ENCODE data around the gene AMBRA1.

DNA sequence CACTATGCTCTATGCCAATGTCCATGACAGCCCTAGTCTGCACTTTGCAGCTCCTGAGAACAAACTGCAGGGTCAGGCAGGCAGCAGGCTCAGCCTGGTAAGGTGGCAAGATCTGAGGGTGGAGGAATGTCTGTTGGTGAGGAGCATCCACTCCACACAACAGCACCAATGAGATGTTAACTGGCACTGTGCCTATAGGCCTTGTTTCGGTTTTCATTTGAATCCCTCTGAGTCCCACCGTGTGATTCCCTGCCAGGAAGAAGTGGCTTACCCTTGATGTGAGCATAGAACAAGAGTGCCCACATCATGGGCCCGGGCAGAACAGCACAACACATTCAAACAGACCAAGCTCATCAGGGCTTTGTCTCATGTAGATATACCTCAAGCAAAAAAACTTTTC lies 158.1 kb downstream of the AMBRA1 start:
- TF ChIP-seq BCL11A (IDR thresholded peaks at IDR 0.05; ENCODE audit: low read depth in 2 of 2, low read length in 2 of 2), result no peak
- TF ChIP-seq, protein P1, sequence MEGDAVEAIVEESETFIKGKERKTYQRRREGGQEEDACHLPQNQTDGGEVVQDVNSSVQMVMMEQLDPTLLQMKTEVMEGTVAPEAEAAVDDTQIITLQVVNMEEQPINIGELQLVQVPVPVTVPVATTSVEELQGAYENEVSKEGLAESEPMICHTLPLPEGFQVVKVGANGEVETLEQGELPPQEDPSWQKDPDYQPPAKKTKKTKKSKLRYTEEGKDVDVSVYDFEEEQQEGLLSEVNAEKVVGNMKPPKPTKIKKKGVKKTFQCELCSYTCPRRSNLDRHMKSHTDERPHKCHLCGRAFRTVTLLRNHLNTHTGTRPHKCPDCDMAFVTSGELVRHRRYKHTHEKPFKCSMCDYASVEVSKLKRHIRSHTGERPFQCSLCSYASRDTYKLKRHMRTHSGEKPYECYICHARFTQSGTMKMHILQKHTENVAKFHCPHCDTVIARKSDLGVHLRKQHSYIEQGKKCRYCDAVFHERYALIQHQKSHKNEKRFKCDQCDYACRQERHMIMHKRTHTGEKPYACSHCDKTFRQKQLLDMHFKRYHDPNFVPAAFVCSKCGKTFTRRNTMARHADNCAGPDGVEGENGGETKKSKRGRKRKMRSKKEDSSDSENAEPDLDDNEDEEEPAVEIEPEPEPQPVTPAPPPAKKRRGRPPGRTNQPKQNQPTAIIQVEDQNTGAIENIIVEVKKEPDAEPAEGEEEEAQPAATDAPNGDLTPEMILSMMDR (IDR thresholded peaks at IDR 0.05; ENCODE audit: control extremely low read depth in 1 of 3, insufficient read depth in 1 of 3, low read depth in 1 of 3, low read length in 3 of 3), result no peak
- no peak for TF ChIP-seq GABPA (IDR thresholded peaks at IDR 0.05; ENCODE audit: borderline replicate concordance, insufficient read depth, low read length)
- TF ChIP-seq POLR2AphosphoS5 (IDR thresholded peaks at IDR 0.05; ENCODE audit: low read depth, low read length), result no peak
- TF ChIP-seq POLR2A (IDR thresholded peaks at IDR 0.05; ENCODE audit: control extremely low read depth in 1 of 2, low read depth in 2 of 2, low read length in 2 of 2), result no peak

All from H1 (cell line).